Natural killer cell (primary cell): Measurements from ENCODE around the gene MAPK11. TPM values are rescaled to one million over a fixed set of nuclear protein-coding genes. Genes with fewer than 3 reads are reported as not detected.

Experiments used
- ATAC-seq, 3 donors: fragments of 150-1000 bp in 2 of 3; fragments of 200-7000 bp in 1 of 3; cut with Tn5 transposase; 1 replicate in 1 of 3; 2 replicates in 2 of 3; pipeline ENCODE4 v1.10.0; 2021; ENCODE audit warnings: mild to moderate bottlenecking in 2 of 3, moderate library complexity in 2 of 3
- DNase-seq, 2 donors: peaks; one replicate each; pipeline versions ENCODE4 v3.0.0 to v3.0.0-alpha.2; 2013 to 2021; ENCODE audit warnings: mixed read lengths in 1 of 2
- H3K27ac ChIP-seq: one replicate; pipeline ENCODE4 v1.5.1; 2013; ENCODE audit warnings: mild to moderate bottlenecking, low read length
- H3K27me3 ChIP-seq: one replicate; pipeline ENCODE4 v1.6.1; 2013; ENCODE audit warnings: low read length; ENCODE audit not compliant: control insufficient read depth, insufficient read depth
- H3K36me3 ChIP-seq: one replicate; pipeline ENCODE4 v1.6.1; 2013; ENCODE audit warnings: low read length; ENCODE audit not compliant: control insufficient read depth, insufficient read depth
- H3K4me1 ChIP-seq: one replicate; pipeline ENCODE4 v1.6.1; 2013; ENCODE audit warnings: low read length; ENCODE audit not compliant: control insufficient read depth, insufficient read depth
- H3K4me3 ChIP-seq: one replicate; pipeline ENCODE4 v1.5.1; 2013; ENCODE audit warnings: low read length
- H3K9me3 ChIP-seq: one replicate; pipeline ENCODE4 v1.6.1; 2013; ENCODE audit warnings: low read length; ENCODE audit not compliant: control insufficient read depth, insufficient read depth
- H3K27ac Mint-ChIP-seq, 2 donors: one replicate each; pipeline ENCODE4 v1.8.0; 2022; ENCODE audit warnings: mild to moderate bottlenecking in 2 of 2, mixed read lengths in 2 of 2, moderate library complexity in 1 of 2
- H3K27me3 Mint-ChIP-seq, 2 donors: one replicate each; pipeline ENCODE4 v1.8.0; 2022; ENCODE audit warnings: low read depth in 2 of 2, mixed read lengths in 2 of 2
- H3K36me3 Mint-ChIP-seq: one replicate; pipeline ENCODE4 v1.8.0; 2022; ENCODE audit warnings: mixed read lengths
- H3K4me1 Mint-ChIP-seq, 2 donors: one replicate each; pipeline ENCODE4 v1.8.0; 2022; ENCODE audit warnings: mixed read lengths in 2 of 2
- H3K4me3 Mint-ChIP-seq: one replicate; pipeline ENCODE4 v1.8.0; 2022; ENCODE audit warnings: mild to moderate bottlenecking, moderate library complexity, mixed read lengths
- H3K9me3 Mint-ChIP-seq, 2 donors: one replicate each; pipeline ENCODE4 v1.8.0; 2022; ENCODE audit warnings: mixed read lengths in 2 of 2
- CTCF ChIP-seq: fragments of 200-600 bp; IDR thresholded peaks from one replicate; pipeline ENCODE4 v1.8.0; 2022; ENCODE audit warnings: antibody characterized with exemption
- whole genome bisulfite sequencing: methylation state at CpG from one replicate; pipeline ENCODE4 v1.1.7; 2013; ENCODE audit warnings: missing lambda C conversion rate; ENCODE audit not compliant: insufficient coverage; 5-methylcytosine and 5-hydroxymethylcytosine counted together
- intact Hi-C: fragments of 100-400 bp; cut with micrococcal nuclease; formaldehyde crosslinking; loops from one replicate; pipeline ENCODE4 v1.14.2; 2022
- total RNA-seq, 4 donors: library from RNA; stranded (reverse); fragments of 120-200 nt in 1 of 4; gene quantifications; one replicate each; pipeline versions ENCODE4 v1.2.3 to v1.2.4, GENCODE V29; 2013 to 2022

Gene MAPK11
- total RNA-seq, 3 donors from 2014 or later (not counting 1 experiment from before 2014, with no cell fraction given) = 2.2 to 3.1 (median 2.2) TPM

DNA sequence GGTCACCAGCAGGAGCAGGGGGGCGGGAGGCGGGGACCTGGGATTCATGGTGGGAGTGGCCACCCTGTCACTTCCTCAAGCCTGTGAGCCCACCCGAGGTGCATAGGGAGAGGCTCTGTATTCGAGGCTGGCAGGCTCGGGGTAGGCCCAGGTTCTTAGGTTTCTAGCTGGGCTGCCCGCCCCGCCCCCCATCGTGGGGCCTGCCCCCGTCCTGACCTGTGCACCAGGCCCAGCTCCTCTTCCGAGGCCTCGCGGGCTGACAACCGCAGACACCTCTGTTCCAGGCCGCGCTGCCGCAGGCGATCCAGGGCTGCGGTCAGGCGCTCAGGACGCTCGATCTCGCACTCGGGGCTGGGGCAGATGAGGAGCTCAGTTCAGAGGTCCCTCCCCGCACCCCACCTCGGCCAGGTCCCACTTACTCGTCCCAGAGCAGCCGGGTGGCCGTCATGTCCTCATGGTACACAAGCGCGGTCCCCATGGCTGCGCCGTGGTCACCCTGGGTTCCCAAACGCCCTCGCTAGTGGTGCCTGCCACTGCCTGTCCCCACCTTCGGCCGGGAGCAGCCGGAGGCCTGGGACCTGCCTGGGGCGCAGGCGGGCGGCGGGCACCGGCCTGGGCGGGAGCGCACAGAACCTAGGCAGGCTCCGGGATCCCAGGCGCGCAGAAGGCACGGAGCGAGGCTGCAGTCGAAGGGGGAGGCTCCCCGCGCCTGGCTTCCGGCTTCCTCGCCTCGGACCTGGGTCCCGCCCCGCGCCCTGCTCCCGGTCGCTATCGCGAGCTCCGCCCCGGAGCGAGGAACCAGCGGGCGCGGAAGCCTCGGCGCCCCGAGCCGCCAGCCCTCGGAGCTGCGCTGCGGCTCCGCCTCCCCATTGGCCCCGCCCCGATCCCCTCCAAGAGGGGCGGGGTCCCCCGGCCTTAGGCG, 19.4 kb downstream of the MAPK11 start, which contains the start of gene HDAC10:
Gene HDAC10 (minus strand): TSS at position 711 of the 922 bp plus-strand sequence. CDS start 233 bp downstream, at position 478.
- no peaks in the 10 kb centered on the region for H3K27me3 Mint-ChIP-seq
- H3K9me3 Mint-ChIP-seq = no peaks in the 10 kb centered on the region
- WGBS = under 1% methylated on average over 81 of the region's 81 CpGs
- peak within 1 kb of the TSS; percentile 68 for H3K27ac ChIP-seq
- peak within 1 kb of the TSS; percentile 80 for H3K4me3 ChIP-seq
- peaks cover 52% of the 10 kb centered on the region for H3K4me1 ChIP-seq
- H3K27ac Mint-ChIP-seq = peak within 1 kb of the TSS in 1 of 2 donors; percentile 62
- H3K36me3 Mint-ChIP-seq = no peaks in the 10 kb centered on the region
- DNase-seq (peak; percentile 60 to 90), ATAC-seq (peak; percentile 58 to 64 (median 64))
- H3K4me1 Mint-ChIP-seq = peaks cover 0 to 17% of the 10 kb centered on the region in 2 donors
- H3K27me3 ChIP-seq = no peaks in the 10 kb centered on the region
- peak within 1 kb of the TSS; percentile 74 for H3K4me3 Mint-ChIP-seq
- intact Hi-C loops = loop anchor here (5.0 kb wide), 3 partner anchors 76 to 441 kb away; partner anchors contain the start of gene DENND6B
- peaks cover 21% of the 10 kb centered on the region for H3K36me3 ChIP-seq
- H3K9me3 ChIP-seq = no peaks in the 10 kb centered on the region
- TF ChIP-seq CTCF = no peak

DNA sequence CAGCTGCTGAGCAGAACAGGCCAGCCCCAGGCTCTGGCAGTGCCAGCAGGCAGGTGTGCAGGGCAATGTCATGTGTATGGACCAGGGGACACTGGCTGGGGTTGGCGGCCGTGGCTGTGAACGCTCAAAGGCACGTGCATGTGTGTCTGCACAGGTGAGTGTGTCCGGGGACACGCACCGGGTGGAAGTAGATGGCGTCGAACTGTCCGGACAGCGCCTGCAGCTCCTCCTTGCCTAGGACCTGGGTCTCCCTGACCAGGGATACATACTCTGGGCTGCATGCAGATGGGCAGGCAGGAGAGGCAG, 20.0 kb downstream of the MAPK11 start:
- Histone ChIP-seq H3K4me3 (peak overlapping the region; percentile 80), H3K27me3 (no peaks in the 10 kb centered on the region), H3K36me3 (peaks cover 21% of the 10 kb centered on the region), H3K4me1 (peaks cover 58% of the 10 kb centered on the region), H3K9me3 (no peaks in the 10 kb centered on the region), H3K27ac (peak overlapping the region; percentile 68)
- no peaks in the 10 kb centered on the region for H3K9me3 Mint-ChIP-seq
- no peaks in the 10 kb centered on the region for H3K36me3 Mint-ChIP-seq
- ATAC-seq (no peak), DNase-seq (no peak)
- H3K27me3 Mint-ChIP-seq = no peaks in the 10 kb centered on the region
- 82% methylated on average over 11 of the region's 11 CpGs for WGBS
- TF ChIP-seq CTCF = no peak
- intact Hi-C loops = loop anchor here (5.0 kb wide), 3 partner anchors 77 to 442 kb away; partner anchors contain the start of gene DENND6B
- H3K4me3 Mint-ChIP-seq = peak overlapping the region; percentile 72
- peaks cover under 1 to 17% of the 10 kb centered on the region in 2 donors for H3K4me1 Mint-ChIP-seq
- H3K27ac Mint-ChIP-seq = peak overlapping the region in 1 of 2 donors; percentile 62

- no peaks in the 10 kb centered on the region for H3K36me3 Mint-ChIP-seq
- intact Hi-C loops = loop anchor here (5.0 kb wide), 3 partner anchors 78 to 443 kb away; partner anchors contain the start of gene DENND6B
- DNase-seq (no peak), ATAC-seq (no peak)
- no peaks in the 10 kb centered on the region for H3K27me3 Mint-ChIP-seq
- H3K4me3 Mint-ChIP-seq = peak overlapping the region; percentile 72
- H3K27me3 ChIP-seq = no peaks in the 10 kb centered on the region
- WGBS = 95% methylated on average over 32 of the region's 32 CpGs
- no peak overlapping the region for H3K4me3 ChIP-seq
- TF ChIP-seq CTCF = no peak
- H3K9me3 Mint-ChIP-seq = no peaks in the 10 kb centered on the region
- peaks cover 59% of the 10 kb centered on the region for H3K4me1 ChIP-seq
- H3K4me1 Mint-ChIP-seq = peaks cover 6 to 23% of the 10 kb centered on the region in 2 donors
- H3K9me3 ChIP-seq = no peaks in the 10 kb centered on the region
- peak overlapping the region; percentile 68 for H3K27ac ChIP-seq
- peaks cover 21% of the 10 kb centered on the region for H3K36me3 ChIP-seq
- peak overlapping the region in 1 of 2 donors; percentile 62 for H3K27ac Mint-ChIP-seq
Observed at GRCh38 chr22:50249341-50250248, 20.6 kb downstream of the MAPK11 start.
